ENCODE data around the gene DNAJB8. TPM values are rescaled to one million over a fixed set of nuclear protein-coding genes. Genes with fewer than 3 reads are reported as not detected.

Gene DNAJB8
- total and polyA plus RNA-seq, 9 of the 15 experiments (the other 6 are each of a cell fraction or from before 2014, with no cell fraction given) = not detected

GRCh38 chr3:128488636-128488990, 21.9 kb upstream of the DNAJB8 start (continued):
- TF ChIP-seq, protein P1, sequence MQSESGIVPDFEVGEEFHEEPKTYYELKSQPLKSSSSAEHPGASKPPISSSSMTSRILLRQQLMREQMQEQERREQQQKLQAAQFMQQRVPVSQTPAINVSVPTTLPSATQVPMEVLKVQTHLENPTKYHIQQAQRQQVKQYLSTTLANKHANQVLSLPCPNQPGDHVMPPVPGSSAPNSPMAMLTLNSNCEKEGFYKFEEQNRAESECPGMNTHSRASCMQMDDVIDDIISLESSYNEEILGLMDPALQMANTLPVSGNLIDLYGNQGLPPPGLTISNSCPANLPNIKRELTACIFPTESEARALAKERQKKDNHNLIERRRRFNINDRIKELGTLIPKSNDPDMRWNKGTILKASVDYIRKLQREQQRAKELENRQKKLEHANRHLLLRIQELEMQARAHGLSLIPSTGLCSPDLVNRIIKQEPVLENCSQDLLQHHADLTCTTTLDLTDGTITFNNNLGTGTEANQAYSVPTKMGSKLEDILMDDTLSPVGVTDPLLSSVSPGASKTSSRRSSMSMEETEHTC (IDR thresholded peaks at IDR 0.05) = no peak
- TF ChIP-seq HEY1 (CRISPR knock-in tag; IDR thresholded peaks at IDR 0.05; ENCODE audit: borderline replicate concordance) = no peak
- TF ChIP-seq GABPB1 (CRISPR knock-in tag; IDR thresholded peaks at IDR 0.05) = 0 out of 2 replicates have a peak, but pooled peaks have one; percentile 30
- TF ChIP-seq CGGBP1 (CRISPR knock-in tag; IDR thresholded peaks at IDR 0.05) = no peak
- no peak for TF ChIP-seq MTA1 (IDR thresholded peaks at IDR 0.05; ENCODE audit: borderline replicate concordance)
- TF ChIP-seq SIN3A (IDR thresholded peaks at IDR 0.05; ENCODE audit: borderline replicate concordance in 2 of 2, control insufficient read depth in 1 of 2, low read depth in 2 of 2, low read length in 2 of 2) = peak in 1 of 2 experiments; percentile 32; a peak in 1 of 4 replicates
- TF ChIP-seq, protein P2, sequence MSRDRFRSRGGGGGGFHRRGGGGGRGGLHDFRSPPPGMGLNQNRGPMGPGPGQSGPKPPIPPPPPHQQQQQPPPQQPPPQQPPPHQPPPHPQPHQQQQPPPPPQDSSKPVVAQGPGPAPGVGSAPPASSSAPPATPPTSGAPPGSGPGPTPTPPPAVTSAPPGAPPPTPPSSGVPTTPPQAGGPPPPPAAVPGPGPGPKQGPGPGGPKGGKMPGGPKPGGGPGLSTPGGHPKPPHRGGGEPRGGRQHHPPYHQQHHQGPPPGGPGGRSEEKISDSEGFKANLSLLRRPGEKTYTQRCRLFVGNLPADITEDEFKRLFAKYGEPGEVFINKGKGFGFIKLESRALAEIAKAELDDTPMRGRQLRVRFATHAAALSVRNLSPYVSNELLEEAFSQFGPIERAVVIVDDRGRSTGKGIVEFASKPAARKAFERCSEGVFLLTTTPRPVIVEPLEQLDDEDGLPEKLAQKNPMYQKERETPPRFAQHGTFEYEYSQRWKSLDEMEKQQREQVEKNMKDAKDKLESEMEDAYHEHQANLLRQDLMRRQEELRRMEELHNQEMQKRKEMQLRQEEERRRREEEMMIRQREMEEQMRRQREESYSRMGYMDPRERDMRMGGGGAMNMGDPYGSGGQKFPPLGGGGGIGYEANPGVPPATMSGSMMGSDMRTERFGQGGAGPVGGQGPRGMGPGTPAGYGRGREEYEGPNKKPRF (IDR thresholded peaks at IDR 0.05; ENCODE audit: low read depth, low read length) = no peak
- TF ChIP-seq, protein P3, sequence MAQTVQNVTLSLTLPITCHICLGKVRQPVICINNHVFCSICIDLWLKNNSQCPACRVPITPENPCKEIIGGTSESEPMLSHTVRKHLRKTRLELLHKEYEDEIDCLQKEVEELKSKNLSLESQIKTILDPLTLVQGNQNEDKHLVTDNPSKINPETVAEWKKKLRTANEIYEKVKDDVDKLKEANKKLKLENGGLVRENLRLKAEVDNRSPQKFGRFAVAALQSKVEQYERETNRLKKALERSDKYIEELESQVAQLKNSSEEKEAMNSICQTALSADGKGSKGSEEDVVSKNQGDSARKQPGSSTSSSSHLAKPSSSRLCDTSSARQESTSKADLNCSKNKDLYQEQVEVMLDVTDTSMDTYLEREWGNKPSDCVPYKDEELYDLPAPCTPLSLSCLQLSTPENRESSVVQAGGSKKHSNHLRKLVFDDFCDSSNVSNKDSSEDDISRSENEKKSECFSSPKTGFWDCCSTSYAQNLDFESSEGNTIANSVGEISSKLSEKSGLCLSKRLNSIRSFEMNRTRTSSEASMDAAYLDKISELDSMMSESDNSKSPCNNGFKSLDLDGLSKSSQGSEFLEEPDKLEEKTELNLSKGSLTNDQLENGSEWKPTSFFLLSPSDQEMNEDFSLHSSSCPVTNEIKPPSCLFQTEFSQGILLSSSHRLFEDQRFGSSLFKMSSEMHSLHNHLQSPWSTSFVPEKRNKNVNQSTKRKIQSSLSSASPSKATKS (CRISPR knock-in tag; IDR thresholded peaks at IDR 0.05) = no peak
- no peak for TF ChIP-seq HLTF (IDR thresholded peaks at IDR 0.05)
- 0 out of 2 replicates have a peak, but pooled peaks have one; percentile 72 for TF ChIP-seq KAT7 (CRISPR knock-in tag; IDR thresholded peaks at IDR 0.05; ENCODE audit: borderline replicate concordance)
- TF ChIP-seq POLR2B (IDR thresholded peaks at IDR 0.05; ENCODE audit: low read depth, partially characterized antibody) = peak; percentile 2
- no peak for TF ChIP-seq KAT2B (IDR thresholded peaks at IDR 0.05; ENCODE audit: low read depth, low read length)
- TF ChIP-seq PHB (CRISPR knock-in tag; IDR thresholded peaks at IDR 0.05) = no peak
- TF ChIP-seq ATF2 (CRISPR knock-in tag; IDR thresholded peaks at IDR 0.05) = no peak
- no peak for TF ChIP-seq MYNN (IDR thresholded peaks at IDR 0.05)
- no peak for TF ChIP-seq MYNN (CRISPR knock-in tag; IDR thresholded peaks at IDR 0.05)
- TF ChIP-seq ZNF780A (CRISPR knock-in tag; IDR thresholded peaks at IDR 0.05) = no peak
- no peak for TF ChIP-seq ATF7 (IDR thresholded peaks at IDR 0.05)
- no peak for TF ChIP-seq MTA2 (IDR thresholded peaks at IDR 0.05; ENCODE audit: low read depth)
- TF ChIP-seq ELF4 (CRISPR knock-in tag; IDR thresholded peaks at IDR 0.05) = no peak
- no peak for TF ChIP-seq ZBTB7A (IDR thresholded peaks at IDR 0.05; ENCODE audit: borderline replicate concordance, control insufficient read depth, low read depth, low read length)
- no peak for TF ChIP-seq PYGO2 (tag; IDR thresholded peaks at IDR 0.05)
- no peak for TF ChIP-seq SRSF3 (IDR thresholded peaks at IDR 0.05; ENCODE audit: insufficient read depth, low read length)
- TF ChIP-seq BRD9 (IDR thresholded peaks at IDR 0.05; ENCODE audit: low read depth, partially characterized antibody) = peak; percentile 4

Measured in K562 (cell line).